GDM1 (cell line): Measurements from ENCODE around the gene PIGR.

Experiments
- DNase-seq: peaks from one replicate; lab custom pipeline; 2025; lab: John Stamatoyannopoulos, UW

Gene PIGR

DNA sequence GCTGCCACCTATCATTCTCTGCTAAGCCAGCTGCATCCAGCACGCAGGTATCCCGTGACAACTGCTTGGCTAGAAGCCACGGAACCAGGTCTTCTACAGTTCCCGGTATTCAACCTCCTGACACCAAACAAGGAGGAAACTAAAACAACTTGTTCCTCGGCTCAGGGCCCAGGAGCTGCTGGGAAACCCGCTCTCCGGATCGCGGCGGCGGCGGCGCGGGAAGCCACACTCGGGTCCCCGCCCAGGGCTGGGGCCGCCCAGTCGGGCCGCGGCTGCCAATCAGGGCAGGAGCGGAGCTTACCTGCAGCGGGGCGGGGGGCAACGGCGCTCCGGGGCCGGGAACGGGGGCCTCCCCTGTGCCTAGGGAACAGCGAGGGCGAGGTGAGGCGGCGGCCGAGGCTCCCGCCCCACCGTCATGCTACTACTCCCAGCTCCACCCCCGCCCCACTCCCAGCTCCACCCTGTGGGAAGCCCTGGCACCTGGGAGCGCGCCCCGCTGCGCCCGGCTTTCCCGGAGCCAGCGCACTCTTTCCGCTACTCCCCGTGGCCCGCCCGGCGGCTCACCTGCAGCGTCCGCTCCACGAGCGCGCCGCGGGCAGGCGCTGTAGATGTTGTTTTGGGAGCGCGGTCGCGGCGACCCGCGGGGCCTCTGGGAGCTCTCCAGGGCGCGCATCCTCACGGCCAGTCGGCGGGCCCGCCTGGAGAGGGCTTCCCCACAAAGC, 36.9 kb downstream of the PIGR start:
- no peak for DNase-seq

DNA sequence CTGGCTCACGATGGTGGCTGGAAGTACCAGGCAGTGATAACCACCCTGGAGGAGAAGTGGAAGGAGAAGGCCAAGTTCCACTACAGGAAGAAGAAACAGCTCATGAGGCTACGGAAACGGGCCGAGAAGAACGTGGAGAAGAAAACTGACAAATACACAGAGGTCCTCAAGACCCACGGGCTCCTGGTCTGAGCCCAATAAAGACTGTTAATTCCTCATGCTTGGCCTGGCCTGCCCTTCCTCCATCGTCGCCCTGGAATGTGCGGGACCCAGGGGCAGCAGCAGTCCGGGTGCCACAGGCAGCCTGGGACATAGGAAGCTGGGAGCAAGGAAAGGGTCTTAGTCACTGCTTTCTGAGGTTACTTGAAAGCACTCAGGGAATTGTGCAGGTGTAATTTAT, 38.2 kb downstream of the PIGR start:
- no peak for DNase-seq

DNA sequence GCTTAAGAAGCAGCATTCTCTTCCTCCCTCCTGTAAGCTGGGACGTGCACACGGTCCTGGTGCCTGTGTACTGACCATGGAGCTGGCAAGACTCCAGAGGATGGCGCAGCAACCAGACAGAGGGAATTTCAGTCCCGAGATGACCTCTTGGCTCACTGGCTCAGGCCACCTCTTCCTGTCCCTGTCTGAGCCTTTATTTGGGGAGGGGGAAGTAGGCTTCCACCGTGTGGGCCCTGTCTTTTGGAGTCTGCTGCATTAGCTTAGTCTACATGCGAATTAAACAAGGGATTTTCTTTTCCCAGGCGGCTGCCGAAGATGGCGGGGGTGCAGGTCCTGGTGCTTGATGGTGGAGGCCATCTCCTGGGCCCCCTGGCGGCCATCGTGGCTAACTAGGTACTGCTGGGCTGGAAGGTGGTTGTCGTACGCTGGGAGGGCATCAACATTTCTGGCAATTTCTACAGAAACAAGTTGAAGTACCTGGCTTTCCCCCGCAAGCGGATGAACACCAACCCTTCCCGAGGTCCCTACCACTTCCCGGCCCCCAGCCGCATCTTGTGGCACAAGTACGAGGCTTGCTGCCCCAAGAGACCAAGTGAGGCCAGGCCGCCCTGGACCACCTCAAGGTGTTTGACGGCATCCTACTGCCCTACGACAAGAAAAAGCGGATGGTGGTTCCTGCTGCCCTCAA, 38.8 kb downstream of the PIGR start:
- no peak for DNase-seq

DNA sequence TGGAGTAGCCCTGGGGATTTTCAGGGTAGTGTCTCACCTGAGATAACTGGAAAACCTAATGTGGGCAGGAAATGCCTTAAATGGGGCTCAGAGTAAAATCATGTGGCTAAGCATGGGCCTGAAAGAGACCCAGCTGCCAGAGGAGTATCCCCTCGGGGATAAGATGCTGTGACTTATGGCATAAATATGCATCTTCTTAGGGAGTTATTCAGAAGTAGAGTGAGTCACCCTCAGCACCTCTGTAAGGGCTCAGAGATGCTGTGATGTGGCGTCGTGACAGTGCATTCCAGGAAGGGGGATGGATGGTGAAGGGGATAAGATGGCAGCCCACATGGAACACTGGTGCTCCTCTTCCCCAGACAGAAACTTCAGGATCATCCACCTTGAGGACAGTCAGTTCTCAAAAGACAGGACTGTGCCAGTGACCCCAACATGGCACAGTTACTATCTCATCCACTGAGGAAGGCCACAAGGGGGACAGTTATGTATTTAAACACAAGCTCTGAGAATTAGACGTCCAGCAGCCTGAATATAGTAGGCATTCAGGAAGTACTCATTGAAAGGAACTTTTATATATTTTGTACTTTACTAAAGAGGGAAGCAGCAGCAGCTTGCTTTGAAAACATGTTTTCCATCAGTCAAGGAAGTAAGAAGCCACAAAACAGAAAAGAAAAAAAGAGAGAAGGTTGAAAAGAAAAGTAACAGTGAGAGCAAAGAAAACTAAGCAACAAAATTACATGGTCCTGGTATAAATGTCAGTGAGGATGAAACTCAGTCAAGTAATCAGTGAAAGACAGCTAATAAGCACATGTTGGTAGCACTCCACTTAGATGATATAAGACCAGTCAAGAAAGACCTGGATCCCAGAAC, 40.7 kb downstream of the PIGR start:
- DNase-seq = no peak

DNA sequence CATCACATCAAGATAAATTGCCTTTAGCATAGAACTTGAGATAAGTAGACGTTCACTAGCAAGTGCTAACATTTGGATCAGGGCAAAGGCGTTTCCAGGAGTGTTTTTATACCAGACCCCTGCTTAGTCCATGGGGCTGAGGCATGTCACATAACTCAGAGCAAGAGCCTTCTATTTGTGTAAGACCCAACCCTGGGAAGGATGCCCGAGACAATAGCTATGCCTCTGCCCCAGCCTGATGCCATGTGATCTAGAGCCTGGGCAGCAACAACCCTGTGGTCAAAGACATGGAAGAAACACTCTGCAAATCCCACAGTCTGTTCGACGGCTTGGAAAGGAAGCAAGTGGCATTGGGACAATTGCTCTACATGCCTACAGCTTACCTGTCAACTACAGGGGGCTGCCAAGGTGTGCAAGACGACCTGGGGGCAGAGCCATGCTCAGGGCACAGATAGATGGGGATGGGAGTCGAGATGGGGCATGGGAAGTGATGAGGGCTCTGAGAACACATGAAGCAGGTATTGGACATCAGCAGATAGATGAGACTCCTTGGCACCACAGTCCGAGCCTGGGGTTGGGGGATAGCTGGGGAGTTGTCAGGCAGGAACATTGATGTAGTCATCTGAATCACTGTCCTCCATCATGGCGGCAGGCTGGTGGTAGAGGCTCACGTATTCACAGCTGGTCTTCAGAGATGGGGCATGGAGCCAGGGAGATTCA, 41.7 kb downstream of the PIGR start:
- DNase-seq = no peak

DNA sequence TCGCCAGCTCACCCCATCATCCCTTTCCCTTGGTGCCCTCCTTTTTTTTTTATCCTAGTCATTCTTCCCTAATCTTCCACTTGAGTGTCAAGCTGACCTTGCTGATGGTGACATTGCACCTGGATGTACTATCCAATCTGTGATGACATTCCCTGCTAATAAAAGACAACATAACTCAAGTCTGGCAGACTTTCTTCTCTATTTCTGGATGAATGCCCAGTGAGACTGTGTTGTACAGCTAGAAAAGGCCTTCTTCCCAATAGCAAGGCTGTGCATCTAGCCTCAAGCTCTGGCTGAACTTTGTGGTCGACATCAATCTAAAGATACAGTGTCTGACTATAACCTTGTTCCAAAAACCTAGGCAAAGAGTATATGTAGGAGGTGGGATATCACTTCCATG, 42.6 kb downstream of the PIGR start:
- DNase-seq = no peak

DNA sequence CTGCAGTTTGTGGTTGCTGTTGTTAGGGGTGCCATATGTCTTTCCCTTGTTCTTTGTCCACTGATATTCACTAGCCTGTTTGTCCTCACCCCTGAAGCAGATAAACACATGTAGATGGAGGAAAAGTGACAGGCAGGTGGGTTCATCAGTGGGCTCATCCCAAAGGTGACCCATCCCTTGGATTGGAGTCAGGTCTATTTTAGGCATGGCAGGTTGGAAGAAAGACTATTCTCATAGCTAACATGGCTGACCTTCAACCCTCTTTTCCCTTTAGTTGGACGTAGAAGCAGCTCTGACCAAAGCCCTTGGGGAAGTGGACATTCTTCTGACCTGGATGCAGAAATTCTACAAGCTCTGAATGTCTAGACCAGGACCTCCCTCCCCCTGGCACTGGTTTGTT, 43.6 kb downstream of the PIGR start:
- DNase-seq = no peak

DNA sequence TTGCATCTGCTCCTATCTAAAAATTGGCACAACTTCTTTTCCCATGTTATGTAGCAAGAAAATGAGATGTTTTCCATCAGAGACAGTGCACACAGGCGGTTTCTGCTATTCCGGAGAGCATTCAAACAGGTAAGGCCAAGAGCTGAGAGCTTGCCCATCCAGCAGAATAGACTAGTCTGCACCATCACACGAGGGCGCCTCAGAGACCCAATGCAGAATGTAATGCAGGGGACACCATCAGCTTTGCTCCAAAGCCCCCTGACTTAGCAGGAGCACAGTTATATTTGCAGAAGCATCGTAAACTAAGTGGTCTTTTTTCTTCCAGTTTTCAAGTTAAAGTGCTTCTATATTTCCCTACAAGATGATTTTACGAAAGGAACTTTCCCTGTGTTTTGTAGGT, 44.3 kb downstream of the PIGR start:
- DNase-seq = no peak

DNA sequence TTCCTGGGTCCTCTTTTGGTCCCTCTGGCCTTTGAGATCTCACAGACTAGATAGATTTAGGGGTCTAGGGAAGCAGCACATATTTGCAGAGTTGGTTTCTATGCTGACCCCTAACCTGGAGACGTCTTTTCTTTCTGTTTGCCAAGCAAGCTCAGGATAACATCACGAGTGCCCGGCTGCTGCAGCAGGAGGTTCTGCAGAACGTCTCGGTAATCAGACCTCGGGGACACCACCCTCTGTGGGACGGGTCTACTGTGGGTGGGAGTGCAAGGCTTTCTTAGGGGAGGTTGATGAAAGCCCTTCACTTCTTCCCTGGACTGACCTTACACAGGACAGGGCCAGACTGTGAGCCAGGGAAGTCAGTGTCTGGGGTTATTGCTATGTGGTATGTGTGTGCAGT, 46.1 kb downstream of the PIGR start:
- DNase-seq = no peak

DNA sequence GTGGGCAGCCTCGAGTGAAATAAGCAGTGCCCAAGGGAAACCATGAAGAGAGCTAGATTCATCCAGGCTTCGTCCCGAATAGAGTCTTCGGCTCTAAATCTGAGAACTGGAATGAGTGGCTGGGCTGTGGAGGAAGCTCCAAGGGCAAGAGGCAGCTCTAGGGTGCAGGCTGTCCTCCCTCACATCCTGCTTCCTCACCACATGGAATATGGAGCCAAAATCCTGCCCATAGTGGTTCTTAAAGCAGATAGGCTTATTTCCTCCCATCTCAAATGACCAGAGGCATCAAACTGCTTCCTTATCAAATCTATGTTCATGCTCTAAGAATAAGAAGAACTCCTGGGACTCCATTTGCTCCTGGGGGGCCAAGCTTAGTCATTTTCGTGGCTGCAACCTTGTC, 46.5 kb downstream of the PIGR start:
- DNase-seq = no peak

DNA sequence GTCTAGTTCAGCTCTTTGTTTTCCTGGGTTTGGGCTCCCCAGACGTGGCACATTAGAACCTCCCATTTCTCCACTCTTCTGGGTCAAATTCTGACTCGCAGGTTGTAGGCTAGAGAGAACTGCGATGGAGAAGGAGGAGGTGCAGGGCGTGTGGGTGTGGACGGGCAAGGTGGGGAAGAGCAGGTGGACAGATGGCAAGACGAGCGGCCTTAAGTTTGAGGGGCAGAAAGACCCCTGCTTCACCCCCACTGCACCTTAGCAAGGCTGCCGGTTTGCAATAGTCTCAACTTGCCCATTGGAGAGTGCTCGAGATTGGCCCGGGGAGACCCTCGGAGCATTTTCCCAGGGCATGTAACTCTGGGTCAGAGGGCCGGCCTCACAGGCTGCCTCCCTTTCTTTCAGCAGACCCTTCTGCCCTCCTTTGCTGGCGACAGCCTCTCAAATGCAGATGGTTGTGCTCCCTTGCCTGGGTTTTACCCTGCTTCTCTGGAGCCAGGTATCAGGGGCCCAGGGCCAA, 47.3 kb downstream of the PIGR start:
- DNase-seq = no peak

DNA sequence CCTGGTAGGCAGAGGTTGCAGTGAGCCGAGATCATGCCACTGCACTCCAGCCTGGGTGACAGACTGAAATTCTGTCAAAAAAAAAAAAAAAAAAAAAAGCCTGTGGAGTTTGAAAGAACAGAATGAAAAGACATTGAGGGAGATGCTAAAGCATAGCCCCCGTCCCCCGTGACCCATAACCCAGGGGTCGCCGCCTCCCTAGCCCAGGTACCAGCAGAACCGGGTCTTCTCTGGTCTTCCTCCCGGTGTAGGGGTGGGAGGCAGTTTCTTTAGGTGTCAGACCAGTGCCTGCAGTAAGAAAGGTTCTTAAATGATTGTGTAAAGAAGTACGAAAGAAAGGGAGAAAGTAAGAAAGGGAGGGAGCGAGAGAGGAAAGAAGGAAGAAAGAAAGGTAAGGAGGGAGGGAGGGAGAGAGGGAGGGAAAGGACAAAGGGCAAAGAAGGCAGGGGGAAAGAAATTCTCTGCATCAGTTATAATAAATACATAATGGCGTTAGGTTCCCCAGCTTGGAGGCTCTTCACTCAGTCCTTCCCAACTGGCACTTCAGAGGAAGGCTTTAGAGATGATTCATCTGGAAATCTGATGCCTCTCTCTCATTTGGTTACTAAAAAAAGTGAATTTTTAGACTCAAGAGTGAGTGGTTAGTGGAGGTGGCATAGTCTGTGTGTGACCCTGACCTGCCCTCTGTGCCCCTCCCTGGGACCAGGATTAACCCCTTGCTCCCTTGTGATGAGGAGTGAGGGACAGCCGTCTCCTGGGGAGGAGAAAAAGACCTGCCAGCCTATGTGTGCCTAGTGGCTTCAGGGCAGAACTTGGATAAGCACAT, 48.0 kb downstream of the PIGR start:
- DNase-seq = no peak

DNA sequence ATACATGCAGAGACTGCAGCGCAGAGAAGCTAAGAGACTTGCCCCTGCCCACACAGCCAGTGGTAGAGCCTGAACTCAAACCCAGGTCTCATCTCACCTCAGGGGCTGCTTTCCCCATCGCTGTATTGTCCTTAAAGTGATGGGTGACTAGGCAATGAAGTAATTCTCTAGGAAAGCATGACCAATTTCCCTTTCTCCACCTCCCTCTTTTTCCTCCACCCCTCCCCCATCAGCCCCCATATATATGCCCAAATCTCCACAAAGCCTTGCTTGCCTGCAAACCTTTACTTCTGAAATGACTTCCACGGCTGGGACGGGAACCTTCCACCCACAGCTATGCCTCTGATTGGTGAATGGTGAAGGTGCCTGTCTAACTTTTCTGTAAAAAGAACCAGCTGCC, 49.1 kb downstream of the PIGR start, which contains the start of gene IL24:
Gene IL24, plus strand, starts transcription at position 269 of the 400 bp plus-strand sequence. CDS start 390 bp downstream, outside the sequence.
- no peak for DNase-seq

DNA sequence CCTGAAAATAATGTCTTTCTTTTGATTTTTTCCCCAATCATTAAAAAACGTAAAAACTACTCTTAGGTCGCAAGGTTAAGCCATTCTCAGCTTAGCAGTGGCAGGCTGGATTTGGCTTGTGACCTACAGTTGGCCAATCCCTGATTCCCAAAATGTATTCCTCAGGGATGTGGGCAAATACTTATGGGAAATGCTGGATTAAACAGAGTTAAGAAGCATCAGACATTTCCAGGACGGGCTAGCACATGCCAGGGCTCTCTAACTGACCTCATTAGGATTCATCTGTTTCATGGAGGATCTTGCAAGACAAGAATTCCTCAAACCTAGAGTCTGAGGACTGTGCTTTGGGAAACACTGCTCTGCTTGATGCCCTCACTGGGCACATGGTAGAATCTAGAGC, 50.0 kb downstream of the PIGR start:
- DNase-seq = no peak

DNA sequence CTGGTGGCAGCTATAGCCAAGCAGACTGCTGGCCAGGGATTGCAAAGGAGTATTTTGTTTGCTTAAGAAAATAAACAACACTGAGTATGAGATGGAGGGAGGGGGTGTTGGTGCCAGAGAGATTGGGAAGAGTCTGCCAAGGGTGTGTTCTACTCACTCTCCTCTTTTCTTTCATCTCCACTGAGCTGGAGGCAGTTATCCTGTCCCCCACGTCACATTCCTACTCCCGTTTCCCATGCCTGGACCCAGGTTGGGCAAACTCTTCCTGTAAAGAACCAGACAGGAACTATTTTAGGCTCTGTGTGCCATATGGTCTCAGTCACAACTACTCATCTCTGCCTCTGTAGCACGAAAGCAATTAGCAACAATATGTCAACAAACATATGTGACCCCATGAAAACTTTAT, 50.4 kb downstream of the PIGR start:
- no peak for DNase-seq

DNA sequence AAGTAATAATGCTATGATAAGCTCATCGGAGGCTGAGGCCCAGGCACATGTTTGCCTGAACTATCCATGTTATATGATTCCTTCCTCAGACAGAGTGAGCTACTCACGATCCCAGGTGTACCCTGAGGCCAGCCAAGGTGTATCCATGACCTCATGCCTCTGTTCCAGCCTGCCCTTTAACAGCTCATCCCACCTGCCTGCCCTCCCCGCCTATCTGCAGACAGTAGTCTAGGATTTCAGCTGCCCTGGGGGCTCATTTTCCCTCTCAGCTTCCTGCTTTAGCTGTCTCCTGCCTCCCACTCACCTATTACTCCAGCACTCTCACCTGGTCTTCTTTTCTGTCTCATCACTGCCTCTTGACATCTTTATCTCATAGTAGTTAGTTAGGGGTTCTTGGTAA, 50.9 kb downstream of the PIGR start:
- DNase-seq = no peak

DNA sequence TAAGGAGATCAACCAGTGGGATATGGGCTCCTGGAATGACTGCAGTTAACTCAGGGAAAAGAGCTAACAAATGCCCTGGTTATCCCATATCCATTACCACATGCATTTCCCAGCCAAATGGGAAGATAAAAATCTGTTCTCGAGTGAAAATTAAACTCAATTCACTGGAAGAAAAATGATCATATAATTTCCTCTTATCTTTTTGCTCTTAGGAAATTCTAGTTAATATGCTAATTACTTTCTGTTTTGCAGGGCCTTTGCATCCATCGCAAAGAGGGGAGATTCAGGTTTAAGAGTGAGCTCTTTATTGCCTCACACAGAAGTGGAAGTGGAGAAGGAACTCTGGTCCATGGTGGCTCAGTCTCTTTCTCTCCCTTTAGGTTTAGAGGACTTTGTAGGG, 52.9 kb downstream of the PIGR start:
- no peak for DNase-seq

DNA sequence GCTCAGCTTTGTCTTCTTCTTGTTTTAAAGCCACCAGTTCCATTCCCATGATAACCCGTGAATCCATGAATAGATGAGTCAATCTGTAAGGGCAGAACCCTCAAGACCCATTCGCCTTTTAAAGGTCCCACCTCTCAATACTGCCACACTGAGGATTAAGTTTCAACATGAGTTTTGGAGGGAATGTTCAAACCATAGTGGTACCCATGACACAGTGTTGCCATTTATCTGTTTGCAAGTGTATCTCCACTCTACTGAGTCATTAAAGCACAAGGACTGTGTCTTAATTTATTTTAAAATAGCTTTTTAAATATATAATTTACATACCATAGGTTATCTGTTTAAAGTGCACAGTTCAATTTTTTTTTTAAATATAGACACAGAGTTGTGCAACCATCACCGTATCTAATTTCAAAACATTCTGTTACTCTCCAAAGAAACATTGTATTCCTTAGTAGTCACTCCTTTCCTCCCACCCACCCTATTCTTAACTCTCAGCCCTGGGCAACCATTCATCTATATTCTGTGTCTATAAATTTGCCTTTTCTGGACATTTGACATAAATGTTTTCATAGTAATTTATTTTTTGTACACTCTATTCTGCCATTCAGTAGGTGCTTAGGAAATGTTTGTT, 53.8 kb downstream of the PIGR start:
- no peak for DNase-seq

DNA sequence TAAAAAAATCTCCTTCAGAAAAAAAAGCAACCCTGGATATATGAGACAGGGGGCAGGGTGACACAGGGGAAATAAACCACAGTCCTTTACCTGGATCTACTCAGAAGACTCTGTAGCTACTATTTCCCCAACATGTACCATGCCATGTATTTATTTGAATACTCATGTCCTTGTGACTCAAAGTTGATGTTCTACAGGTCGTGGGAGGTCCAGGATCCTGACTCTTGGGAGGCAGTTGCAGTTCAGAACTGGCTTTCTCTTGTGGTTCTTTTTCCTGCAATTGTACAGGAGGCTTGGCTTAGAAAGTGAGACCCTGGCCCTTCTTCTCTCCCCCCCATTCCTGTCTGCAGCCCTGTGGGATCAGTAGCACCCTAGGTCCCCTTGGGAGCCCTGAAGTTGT, 54.9 kb downstream of the PIGR start:
- no peak for DNase-seq
